ENCODE data around the gene POU6F1.

GRCh38 chr12:51198568-51199365 is 19.1 kb downstream of the POU6F1 start:
- TF ChIP-seq CTCF (IDR thresholded peaks at IDR 0.05) (no peak), POLR2A (IDR thresholded peaks at IDR 0.05) (no peak), POLR2AphosphoS5 (IDR thresholded peaks at IDR 0.05) (no peak)

All from upper lobe of left lung (tissue), 4 donors.